ENCODE results near the gene CEP85. TPM values are rescaled to one million over a fixed set of nuclear protein-coding genes. Genes with fewer than 3 reads are reported as not detected.
A peak's percentile ranks its signal among the peaks of the same experiment; 100 is the strongest.

Gene CEP85
- total RNA-seq, 2 experiments from 2014 or later: 48.7 to 49.1 TPM

GRCh38 chr1:26197813-26198212 is 36.2 kb upstream of the CEP85 start:
- CTCF ChIA-PET: interaction anchor here (1.5 kb wide), 1 partner anchor 53 kb away, joined by 3 read pairs; no protein-coding TSS in a partner anchor
- H3K9me3 Mint-ChIP-seq (ENCODE audit: insufficient read depth): no peaks in the 10 kb centered on the region

GRCh38 chr1:26200413-26200812 is 33.6 kb upstream of the CEP85 start:
- no peak overlapping the region for H3K4me3 Mint-ChIP-seq
- H3K4me1 Mint-ChIP-seq (ENCODE audit: low read depth): peaks cover 37% of the 10 kb centered on the region
- peak overlapping the region; percentile 47 for H3K27ac Mint-ChIP-seq
- ATAC-seq (no peak), DNase-seq (no peak)
- H3K36me3 Mint-ChIP-seq (ENCODE audit: low read depth): no peaks in the 10 kb centered on the region
- H3K9me3 Mint-ChIP-seq (ENCODE audit: insufficient read depth): no peaks in the 10 kb centered on the region
- CTCF ChIA-PET: interaction anchor here (2.1 to 2.4 kb wide), 2 partner anchors 31 to 34 kb away, joined by 7 to 9 read pairs; partner anchors contain the start of genes C1orf232, CEP85 and ZNF593
- POLR2A ChIA-PET: no interaction called here
- H3K27me3 Mint-ChIP-seq (ENCODE audit: low read depth): peaks cover 4% of the 10 kb centered on the region

More at GRCh38 chr1:26197813-26198212, 36.2 kb upstream of the CEP85 start:
- Mint-ChIP-seq H3K27me3 (ENCODE audit: low read depth) (peaks cover 6% of the 10 kb centered on the region), H3K4me1 (ENCODE audit: low read depth) (peaks cover 25% of the 10 kb centered on the region), H3K27ac (no peak overlapping the region), H3K4me3 (no peak overlapping the region), H3K36me3 (ENCODE audit: low read depth) (no peaks in the 10 kb centered on the region)
- no peak for DNase-seq
- ATAC-seq: no peak
- POLR2A ChIA-PET: no interaction called here

GRCh38 chr1:26203642-26204318 is 30.2 kb upstream of the CEP85 start:
- ChIA-PET CTCF (interaction anchor here (0.7 to 4.2 kb wide), 10 partner anchors 12 to 214 kb away, joined by 3 to 34 read pairs (median 4); partner anchors contain the start of genes CD52, CEP85, ZNF593 and ZNF683), POLR2A (no interaction called here)
- Mint-ChIP-seq H3K36me3 (ENCODE audit: low read depth) (no peaks in the 10 kb centered on the region), H3K4me3 (no peak overlapping the region), H3K27ac (no peak overlapping the region), H3K27me3 (ENCODE audit: low read depth) (peaks cover 4% of the 10 kb centered on the region), H3K9me3 (ENCODE audit: insufficient read depth) (no peaks in the 10 kb centered on the region), H3K4me1 (ENCODE audit: low read depth) (peaks cover 37% of the 10 kb centered on the region)
- DNase-seq: no peak
- no peak for ATAC-seq

GRCh38 chr1:26210147-26210870 is 23.7 kb upstream of the CEP85 start:
- Mint-ChIP-seq H3K36me3 (ENCODE audit: low read depth) (no peaks in the 10 kb centered on the region), H3K27me3 (ENCODE audit: low read depth) (peaks cover 15% of the 10 kb centered on the region), H3K27ac (no peak overlapping the region), H3K4me3 (no peak overlapping the region), H3K4me1 (ENCODE audit: low read depth) (no peaks in the 10 kb centered on the region), H3K9me3 (ENCODE audit: insufficient read depth) (no peaks in the 10 kb centered on the region)
- ATAC-seq (no peak), DNase-seq (no peak)
- POLR2A ChIA-PET: no interaction called here
- CTCF ChIA-PET: interaction anchor here (0.7 to 2.8 kb wide), 5 partner anchors 14 to 181 kb away, joined by 3 to 19 read pairs (median 3); partner anchors contain the start of gene CEP85

GRCh38 chr1:26212726-26213125 is 21.3 kb upstream of the CEP85 start:
- CTCF ChIA-PET: interaction anchor here (1.0 to 1.4 kb wide), 2 partner anchors 21 to 43 kb away, joined by 3 to 9 read pairs; partner anchors contain the start of genes CEP85 and ZNF593
- Mint-ChIP-seq H3K27ac (no peak overlapping the region), H3K27me3 (ENCODE audit: low read depth) (peaks cover 15% of the 10 kb centered on the region), H3K4me3 (no peak overlapping the region), H3K4me1 (ENCODE audit: low read depth) (no peaks in the 10 kb centered on the region), H3K9me3 (ENCODE audit: insufficient read depth) (no peaks in the 10 kb centered on the region), H3K36me3 (ENCODE audit: low read depth) (no peaks in the 10 kb centered on the region)
- ATAC-seq (no peak), DNase-seq (no peak)
- POLR2A ChIA-PET: no interaction called here

- no peaks in the 10 kb centered on the region for H3K9me3 Mint-ChIP-seq (ENCODE audit: insufficient read depth)
- no peak overlapping the region for H3K4me3 Mint-ChIP-seq
- ChIA-PET CTCF (interaction anchor here (0.5 to 1.9 kb wide), 4 partner anchors 20 to 256 kb away, joined by 3 to 9 read pairs (median 4); partner anchors contain the start of genes CEP85 and ZNF593), POLR2A (no interaction called here)
- peaks cover 15% of the 10 kb centered on the region for H3K27me3 Mint-ChIP-seq (ENCODE audit: low read depth)
- ATAC-seq (no peak), DNase-seq (no peak)
- no peaks in the 10 kb centered on the region for H3K4me1 Mint-ChIP-seq (ENCODE audit: low read depth)
- no peak overlapping the region for H3K27ac Mint-ChIP-seq
- no peaks in the 10 kb centered on the region for H3K36me3 Mint-ChIP-seq (ENCODE audit: low read depth)
Measured at GRCh38 chr1:26213335-26213905, 20.6 kb upstream of the CEP85 start.

GRCh38 chr1:26215246-26215645 is 18.8 kb upstream of the CEP85 start:
- ChIA-PET POLR2A (no interaction called here), CTCF (interaction anchor here (1.9 kb wide), 1 partner anchor 19 kb away, joined by 4 read pairs; the partner anchor contains the start of gene CEP85)
- Mint-ChIP-seq H3K4me3 (no peak overlapping the region), H3K9me3 (ENCODE audit: insufficient read depth) (no peaks in the 10 kb centered on the region), H3K27ac (no peak overlapping the region), H3K36me3 (ENCODE audit: low read depth) (no peaks in the 10 kb centered on the region), H3K4me1 (ENCODE audit: low read depth) (no peaks in the 10 kb centered on the region), H3K27me3 (ENCODE audit: low read depth) (peaks cover 9% of the 10 kb centered on the region)
- DNase-seq (no peak), ATAC-seq (no peak)

- H3K9me3 Mint-ChIP-seq (ENCODE audit: insufficient read depth): no peaks in the 10 kb centered on the region
- H3K4me1 Mint-ChIP-seq (ENCODE audit: low read depth): no peaks in the 10 kb centered on the region
- no peak overlapping the region for H3K27ac Mint-ChIP-seq
- H3K27me3 Mint-ChIP-seq (ENCODE audit: low read depth): peaks cover 8% of the 10 kb centered on the region
- CTCF ChIA-PET: no interaction called here
- H3K4me3 Mint-ChIP-seq: no peak overlapping the region
- DNase-seq (no peak), ATAC-seq (no peak)
- no peaks in the 10 kb centered on the region for H3K36me3 Mint-ChIP-seq (ENCODE audit: low read depth)
- POLR2A ChIA-PET: no interaction called here
Measured at GRCh38 chr1:26218906-26219494, 15.0 kb upstream of the CEP85 start.

GRCh38 chr1:26220199-26220912 is 13.6 kb upstream of the CEP85 start:
- H3K27me3 Mint-ChIP-seq (ENCODE audit: low read depth): peaks cover 20% of the 10 kb centered on the region
- DNase-seq (no peak), ATAC-seq (no peak)
- no peak overlapping the region for H3K4me3 Mint-ChIP-seq
- H3K9me3 Mint-ChIP-seq (ENCODE audit: insufficient read depth): no peaks in the 10 kb centered on the region
- H3K36me3 Mint-ChIP-seq (ENCODE audit: low read depth): no peaks in the 10 kb centered on the region
- ChIA-PET POLR2A (no interaction called here), CTCF (interaction anchor here (4.5 kb wide), 1 partner anchor 13 kb away, joined by 28 read pairs; the partner anchor contains the start of gene CEP85)
- no peak overlapping the region for H3K27ac Mint-ChIP-seq
- peaks cover 5% of the 10 kb centered on the region for H3K4me1 Mint-ChIP-seq (ENCODE audit: low read depth)

GRCh38 chr1:26221094-26221493 is 12.9 kb upstream of the CEP85 start:
- ChIA-PET POLR2A (no interaction called here), CTCF (interaction anchor here (4.5 kb wide), 1 partner anchor 13 kb away, joined by 28 read pairs; the partner anchor contains the start of gene CEP85)
- Mint-ChIP-seq H3K36me3 (ENCODE audit: low read depth) (no peaks in the 10 kb centered on the region), H3K27ac (no peak overlapping the region), H3K4me1 (ENCODE audit: low read depth) (peaks cover 11% of the 10 kb centered on the region), H3K4me3 (no peak overlapping the region), H3K27me3 (ENCODE audit: low read depth) (peaks cover 26% of the 10 kb centered on the region), H3K9me3 (ENCODE audit: insufficient read depth) (no peaks in the 10 kb centered on the region)
- ATAC-seq (no peak), DNase-seq (no peak)

GRCh38 chr1:26224606-26225005 is 9.4 kb upstream of the CEP85 start:
- DNase-seq: no peak
- H3K9me3 Mint-ChIP-seq (ENCODE audit: insufficient read depth): no peaks in the 10 kb centered on the region
- peaks cover 41% of the 10 kb centered on the region for H3K27me3 Mint-ChIP-seq (ENCODE audit: low read depth)
- ChIA-PET POLR2A (no interaction called here), CTCF (no interaction called here)
- ATAC-seq: no peak
- H3K36me3 Mint-ChIP-seq (ENCODE audit: low read depth): no peaks in the 10 kb centered on the region
- peaks cover 11% of the 10 kb centered on the region for H3K4me1 Mint-ChIP-seq (ENCODE audit: low read depth)
- no peak overlapping the region for H3K27ac Mint-ChIP-seq
- no peak overlapping the region for H3K4me3 Mint-ChIP-seq

Data from activated CD8-positive, alpha-beta T cell treated with anti-CD3 and anti-CD28 coated beads, Interleukin-2, amount 10 ng/mL, durations not matched to agents 7 days and 5 days (primary cell).